KOPT-K1 (cell line): ENCODE data around the gene ROBO1.

Source experiments
- H3K27ac ChIP-seq: fragments of 200-600 bp; sonication (generic); 2 replicates; pipeline ENCODE4 v1.5.1; 2016; ENCODE audit warnings: antibody characterized with exemption, mild to moderate bottlenecking, low read depth, low read length; ENCODE audit not compliant: poor library complexity, severe bottlenecking
- H3K36me3 ChIP-seq: fragments of 200-600 bp; sonication (generic); 2 replicates; pipeline ENCODE4 v1.5.1; 2017; ENCODE audit warnings: antibody characterized with exemption, mild to moderate bottlenecking, low read length, moderate library complexity; ENCODE audit not compliant: insufficient read depth
- H3K9me3 ChIP-seq: fragments of 200-600 bp; sonication (generic); 2 replicates; pipeline ENCODE4 v1.5.1; 2017; ENCODE audit warnings: antibody characterized with exemption, low read length, mild to moderate bottlenecking; ENCODE audit not compliant: insufficient read depth, poor library complexity, severe bottlenecking

ROBO1 gene

DNA sequence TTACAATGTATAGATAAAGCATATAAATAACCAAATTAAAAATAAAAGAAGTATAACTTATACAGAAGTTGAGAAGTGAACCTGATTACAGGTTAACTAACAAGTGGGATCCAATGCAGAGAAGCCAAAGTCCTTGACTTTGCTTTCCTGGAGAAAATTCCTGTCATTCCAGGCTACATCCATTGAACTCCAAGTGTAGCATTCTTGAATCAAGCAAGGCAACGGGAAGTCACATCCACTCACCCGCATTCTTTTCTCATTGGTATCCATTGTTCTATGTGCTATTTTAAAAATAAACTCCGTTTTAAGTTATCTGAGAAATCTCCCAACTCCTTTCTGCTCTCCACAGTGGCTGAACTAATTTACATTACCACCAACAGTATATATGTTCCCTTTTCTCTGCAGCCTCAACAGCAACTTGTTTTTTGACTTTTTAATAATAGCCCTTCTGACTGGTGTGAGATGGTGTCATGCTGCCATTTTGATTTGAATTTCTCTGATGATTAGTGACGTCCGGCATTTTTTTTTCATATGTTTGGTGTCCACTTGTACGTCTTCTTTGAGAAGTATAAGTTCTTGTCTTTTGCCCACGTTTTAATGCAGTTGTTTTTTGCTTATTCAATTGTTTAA is 534.3 kb downstream of the ROBO1 start:
- H3K36me3 ChIP-seq: no peaks in the 10 kb centered on the region
- H3K9me3 ChIP-seq: no peaks in the 10 kb centered on the region
- no peak overlapping the region for H3K27ac ChIP-seq

DNA sequence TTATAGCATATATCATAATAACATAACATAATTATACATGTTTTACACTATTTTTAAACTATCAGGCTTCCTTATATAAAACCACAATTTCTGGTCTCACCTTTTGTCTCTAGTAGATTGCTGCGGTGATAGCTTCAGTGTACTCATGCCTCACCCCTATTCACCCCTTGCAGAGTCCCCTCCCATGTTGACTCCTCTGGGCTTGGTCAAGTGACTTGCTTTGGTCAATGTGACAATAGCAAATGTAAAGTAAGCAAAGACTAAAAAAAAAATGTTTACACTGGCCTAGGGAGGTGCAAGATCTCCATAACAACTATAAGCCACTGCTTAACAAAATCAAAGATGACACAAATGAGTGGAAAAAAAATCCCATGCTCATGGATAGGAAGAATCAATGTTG is 537.5 kb downstream of the ROBO1 start:
- Histone ChIP-seq H3K27ac (no peak overlapping the region), H3K9me3 (no peaks in the 10 kb centered on the region), H3K36me3 (no peaks in the 10 kb centered on the region)

DNA sequence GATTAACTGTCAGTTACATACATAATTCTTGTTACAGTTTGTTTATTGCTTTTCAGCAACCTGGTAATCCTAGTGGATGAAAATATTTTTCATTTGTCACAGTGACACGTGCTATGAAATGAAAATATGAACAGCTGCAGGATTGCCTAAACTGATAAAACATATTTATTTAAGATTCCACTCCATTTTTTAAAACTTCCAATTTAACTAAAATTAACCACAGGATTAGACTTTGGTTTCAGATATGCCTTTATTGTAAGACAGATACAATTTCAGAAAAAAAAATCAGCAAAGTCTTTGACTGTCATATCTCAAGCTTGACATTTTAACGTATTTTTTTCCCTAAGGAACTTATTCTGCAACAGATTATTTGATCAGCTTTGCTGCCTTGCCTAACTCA is 550.7 kb downstream of the ROBO1 start:
- Histone ChIP-seq H3K27ac (no peak overlapping the region), H3K36me3 (no peaks in the 10 kb centered on the region), H3K9me3 (no peaks in the 10 kb centered on the region)

DNA sequence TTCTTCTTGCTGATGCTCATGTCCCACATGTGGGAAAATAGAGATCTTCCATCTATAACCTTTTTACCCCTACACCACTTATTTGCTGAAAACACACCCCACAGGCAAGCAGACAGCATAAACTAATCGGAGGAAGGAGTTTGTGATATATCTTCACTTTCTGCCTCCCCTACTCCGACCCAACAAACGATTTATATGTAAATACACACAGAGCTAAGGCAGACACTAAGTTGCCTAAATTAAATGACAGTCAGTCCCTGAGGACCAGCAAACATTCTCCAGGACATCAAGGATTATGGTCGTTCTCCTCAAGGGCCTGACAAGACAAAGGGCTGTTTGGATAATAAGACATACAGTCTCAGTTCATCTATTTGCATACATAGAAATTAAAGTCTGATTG is 552.5 kb downstream of the ROBO1 start:
- Histone ChIP-seq H3K36me3 (no peaks in the 10 kb centered on the region), H3K27ac (no peak overlapping the region), H3K9me3 (no peaks in the 10 kb centered on the region)

DNA sequence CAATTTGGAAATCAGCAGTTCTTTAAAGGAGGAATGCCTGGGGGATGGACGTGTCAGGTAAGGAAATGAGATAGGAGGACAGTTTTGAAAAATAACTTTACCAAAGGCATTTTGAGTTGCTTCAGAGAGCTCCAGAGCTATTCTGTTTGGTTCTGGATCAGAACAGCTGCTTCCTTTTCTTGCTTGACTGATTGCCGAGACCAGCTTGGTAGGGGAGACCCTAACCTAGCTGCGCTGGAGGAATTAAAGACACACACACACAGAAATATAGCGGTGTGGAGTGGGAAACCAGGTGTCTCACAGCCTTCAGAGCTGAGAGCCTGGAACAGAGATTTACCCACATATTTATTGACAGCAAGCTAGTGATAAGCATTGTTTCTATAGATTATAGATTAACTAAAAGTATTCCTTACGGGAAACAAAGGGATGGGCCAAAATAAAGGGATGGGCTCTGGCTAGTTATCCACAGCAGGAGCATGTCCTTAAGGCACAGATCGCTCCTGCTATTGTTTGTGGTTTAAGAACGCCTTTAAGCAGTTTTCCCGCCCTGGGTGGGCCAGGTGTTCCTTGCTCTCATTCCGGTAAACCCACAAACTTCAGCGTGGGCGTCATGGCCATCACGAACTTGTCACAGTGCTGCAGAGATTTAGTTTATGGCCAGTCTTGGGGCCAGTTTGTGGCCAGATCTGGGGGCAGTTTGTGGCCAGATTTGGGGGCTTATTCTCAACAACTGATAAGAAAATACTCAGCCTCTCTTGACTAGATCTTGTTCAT is 556.0 kb downstream of the ROBO1 start:
- no peaks in the 10 kb centered on the region for H3K36me3 ChIP-seq
- H3K27ac ChIP-seq: no peak overlapping the region
- no peaks in the 10 kb centered on the region for H3K9me3 ChIP-seq

DNA sequence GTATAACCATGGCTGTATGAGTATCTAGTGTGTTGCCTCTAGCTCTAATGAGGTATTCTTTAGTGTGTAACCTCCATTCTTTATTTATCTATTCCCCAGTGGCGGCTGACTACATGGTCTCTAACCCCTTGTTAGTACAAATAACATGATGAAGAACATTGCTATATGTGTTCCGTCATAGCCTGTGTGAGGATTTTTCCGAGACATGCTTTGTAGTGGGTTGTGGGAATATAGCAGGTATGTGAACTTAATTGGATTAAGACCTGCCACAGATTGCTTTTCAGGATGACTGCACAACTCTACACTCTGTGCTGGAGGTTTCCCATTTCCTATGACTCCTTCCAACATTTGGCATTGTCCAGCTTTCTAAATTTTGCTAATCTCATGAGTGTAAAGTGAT is 563.4 kb downstream of the ROBO1 start:
- no peaks in the 10 kb centered on the region for H3K9me3 ChIP-seq
- no peak overlapping the region for H3K27ac ChIP-seq
- H3K36me3 ChIP-seq: no peaks in the 10 kb centered on the region

DNA sequence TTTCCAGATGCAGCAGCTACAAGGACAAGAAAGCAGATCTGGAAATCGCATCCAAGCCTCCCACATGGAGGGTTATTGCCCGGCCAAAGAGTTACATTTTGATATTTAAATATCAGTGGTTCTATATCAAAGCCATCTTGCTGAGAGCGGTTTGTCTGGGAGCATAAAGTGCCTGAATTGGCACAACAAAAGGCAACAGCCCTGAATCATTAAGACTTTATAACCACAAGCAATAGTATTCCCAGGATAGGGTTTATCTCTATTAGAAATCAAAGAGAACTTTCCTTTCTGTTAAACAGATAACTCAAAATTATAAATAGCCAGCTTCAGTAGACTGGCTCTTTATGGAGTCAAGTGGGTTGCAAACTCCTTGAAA is 564.7 kb downstream of the ROBO1 start:
- Histone ChIP-seq H3K9me3 (no peaks in the 10 kb centered on the region), H3K36me3 (no peaks in the 10 kb centered on the region), H3K27ac (no peak overlapping the region)

DNA sequence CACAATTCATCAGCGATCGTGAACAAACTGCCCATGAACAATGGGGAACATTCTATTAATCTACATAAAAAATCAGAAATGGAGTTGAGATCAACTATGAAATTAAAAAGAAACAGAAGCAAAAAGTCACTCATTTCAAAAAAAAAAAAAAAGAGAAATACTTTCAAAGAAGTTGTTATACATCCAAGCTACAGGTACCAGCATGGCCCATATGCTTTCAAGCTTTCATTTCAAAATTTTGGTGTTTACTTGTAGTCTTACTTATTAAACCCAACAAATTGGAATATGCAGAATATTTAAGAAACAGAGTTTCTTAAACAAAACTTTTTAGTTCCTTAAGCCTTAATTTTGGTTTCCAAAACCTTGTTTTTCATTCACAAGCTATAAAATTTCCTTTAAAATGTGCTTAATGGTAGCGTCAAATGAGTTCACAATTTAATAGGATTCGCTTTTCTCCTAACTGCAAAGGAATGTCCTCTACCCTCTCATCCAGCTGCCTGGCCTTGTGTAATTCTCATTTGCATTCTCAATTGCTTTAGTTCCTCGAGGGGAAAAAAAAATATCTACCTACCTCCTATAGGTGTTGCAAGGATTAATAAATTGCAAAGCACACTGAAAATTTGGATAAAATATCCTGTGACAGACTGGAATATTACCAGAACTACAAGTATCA is 565.2 kb downstream of the ROBO1 start:
- Histone ChIP-seq H3K27ac (no peak overlapping the region), H3K9me3 (no peaks in the 10 kb centered on the region), H3K36me3 (no peaks in the 10 kb centered on the region)

DNA sequence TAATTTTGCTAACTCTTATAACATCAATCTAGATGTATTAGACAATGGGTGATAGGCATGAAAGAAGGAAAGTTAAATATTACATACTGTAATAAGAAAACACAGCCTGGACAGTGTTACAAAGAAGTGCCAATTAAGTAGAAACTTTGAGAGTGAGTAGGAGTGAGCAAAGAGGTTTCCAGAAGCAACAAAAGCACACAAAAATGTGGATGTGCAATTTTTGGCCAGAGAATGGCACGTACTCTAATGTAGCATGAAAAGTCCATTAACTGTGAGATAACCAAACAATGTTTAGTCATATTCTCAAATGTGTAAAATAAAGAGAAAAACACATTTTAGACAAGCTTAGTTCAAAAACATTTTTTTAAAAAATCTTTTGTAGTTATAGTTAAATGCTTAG is 567.3 kb downstream of the ROBO1 start:
- no peaks in the 10 kb centered on the region for H3K36me3 ChIP-seq
- H3K9me3 ChIP-seq: no peaks in the 10 kb centered on the region
- no peak overlapping the region for H3K27ac ChIP-seq

DNA sequence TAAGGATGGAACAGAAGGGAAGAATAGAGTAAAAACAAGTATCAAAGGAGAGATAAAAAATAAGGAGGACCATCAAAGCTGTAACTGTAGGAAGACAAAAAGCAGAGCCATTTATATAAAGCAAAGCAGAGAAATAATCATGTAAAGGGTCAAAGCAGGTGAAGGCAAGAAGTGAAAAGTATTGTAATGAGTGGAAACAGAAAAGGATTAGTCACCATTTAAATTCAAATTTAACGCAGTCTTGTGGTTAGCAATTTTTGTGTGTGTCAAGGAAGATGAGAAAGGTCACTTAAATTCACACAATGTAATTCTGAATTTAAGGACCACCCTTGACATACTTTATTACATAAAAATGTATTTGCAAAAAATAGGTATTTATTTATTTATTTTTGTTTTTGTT is 567.8 kb downstream of the ROBO1 start:
- no peaks in the 10 kb centered on the region for H3K36me3 ChIP-seq

DNA sequence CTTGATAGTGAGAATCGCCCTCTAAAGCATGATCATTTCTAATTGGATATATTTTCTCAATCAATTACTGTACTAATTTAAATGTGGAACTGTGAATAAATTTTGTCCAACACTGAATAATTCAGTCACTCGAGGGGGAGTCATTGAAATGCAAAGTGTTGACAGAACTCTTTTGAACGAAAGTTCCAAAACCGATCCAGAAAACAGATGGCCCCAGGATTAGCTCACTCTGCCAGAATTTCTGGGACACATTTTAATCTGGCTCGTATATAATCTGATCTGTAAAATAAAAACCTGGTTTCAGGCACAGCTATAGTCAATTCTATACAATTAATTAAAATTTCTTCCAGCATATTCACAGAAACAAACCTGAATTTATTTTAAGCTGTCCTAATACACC is 580.4 kb downstream of the ROBO1 start:
- Histone ChIP-seq H3K9me3 (no peaks in the 10 kb centered on the region), H3K27ac (no peak overlapping the region), H3K36me3 (no peaks in the 10 kb centered on the region)

More for the DNA sequence above, 567.8 kb downstream of the ROBO1 start:
- no peak overlapping the region for H3K27ac ChIP-seq
- no peaks in the 10 kb centered on the region for H3K9me3 ChIP-seq

DNA sequence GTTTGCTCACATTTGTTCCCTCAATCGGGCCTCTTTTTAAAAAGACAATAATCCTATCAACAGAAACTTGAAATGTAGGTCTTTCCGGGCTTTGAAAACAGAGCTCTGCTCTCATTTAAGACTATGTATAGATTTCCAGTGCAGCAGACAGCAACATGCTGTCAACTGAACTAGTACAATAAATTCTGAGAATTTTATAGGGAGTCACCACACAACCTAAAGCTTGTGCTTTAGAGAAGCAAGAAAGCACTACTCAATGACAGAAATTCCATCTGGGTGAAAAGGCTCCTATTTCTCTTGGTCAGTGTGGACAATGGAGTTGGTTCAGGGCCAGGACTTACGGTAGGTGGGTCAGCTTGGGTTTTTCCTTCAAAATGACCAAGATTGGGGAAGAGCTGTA is 583.5 kb downstream of the ROBO1 start:
- H3K36me3 ChIP-seq: no peaks in the 10 kb centered on the region
- no peaks in the 10 kb centered on the region for H3K9me3 ChIP-seq
- H3K27ac ChIP-seq: no peak overlapping the region

DNA sequence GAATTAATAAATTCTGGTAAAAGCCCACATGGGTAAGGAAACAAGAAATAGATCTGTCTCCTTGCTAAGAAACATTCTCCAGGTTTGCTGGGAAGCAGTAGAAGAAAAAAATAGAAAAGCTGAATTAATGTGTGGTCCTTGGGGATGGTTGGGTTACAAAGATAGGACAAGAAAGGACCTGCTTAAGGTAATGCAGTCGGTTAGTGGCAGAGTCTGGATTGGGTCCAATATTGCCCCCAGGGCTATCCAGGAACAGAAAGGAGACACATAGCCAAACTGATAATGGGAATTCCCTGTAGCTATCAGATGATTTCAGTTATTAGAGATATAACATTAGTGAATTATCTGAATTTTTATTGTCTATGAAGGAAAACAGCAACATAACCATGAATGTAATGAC is 584.3 kb downstream of the ROBO1 start:
- Histone ChIP-seq H3K27ac (no peak overlapping the region), H3K36me3 (no peaks in the 10 kb centered on the region)

DNA sequence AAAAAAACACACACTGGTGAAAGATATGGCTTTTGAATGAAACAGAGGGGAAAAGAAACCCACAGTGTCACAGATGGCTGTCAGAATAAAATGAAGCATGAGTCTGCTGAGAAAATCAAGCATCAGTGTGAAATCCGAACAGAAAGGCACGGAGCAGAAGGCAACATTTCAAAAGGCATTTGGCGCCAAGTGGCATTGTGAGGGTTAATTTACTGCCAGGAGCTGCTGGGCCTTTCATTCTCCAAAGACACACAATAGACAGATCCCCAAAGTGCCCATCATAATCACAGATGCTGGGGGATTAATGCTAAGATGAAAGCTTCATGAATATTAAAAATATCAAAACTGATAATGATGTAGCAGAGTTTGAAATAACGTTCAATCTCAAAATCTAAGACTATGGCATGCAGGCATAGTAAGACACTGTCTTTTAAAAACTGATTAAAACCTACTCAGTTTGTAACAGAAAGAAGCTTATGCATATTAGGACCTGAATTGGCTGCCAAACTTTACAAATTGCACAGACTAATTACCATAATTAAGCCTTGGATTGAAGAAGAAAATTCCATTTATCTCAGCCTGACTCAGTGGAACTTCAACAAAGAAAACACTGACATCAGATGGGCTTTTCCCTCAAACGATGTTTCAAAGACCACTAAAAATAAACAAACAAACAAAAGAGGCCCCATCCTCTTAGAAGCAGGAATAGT is 589.2 kb downstream of the ROBO1 start:
- no peaks in the 10 kb centered on the region for H3K9me3 ChIP-seq
- H3K27ac ChIP-seq: no peak overlapping the region
- no peaks in the 10 kb centered on the region for H3K36me3 ChIP-seq

More for the DNA sequence above, 584.3 kb downstream of the ROBO1 start:
- H3K9me3 ChIP-seq: no peaks in the 10 kb centered on the region

DNA sequence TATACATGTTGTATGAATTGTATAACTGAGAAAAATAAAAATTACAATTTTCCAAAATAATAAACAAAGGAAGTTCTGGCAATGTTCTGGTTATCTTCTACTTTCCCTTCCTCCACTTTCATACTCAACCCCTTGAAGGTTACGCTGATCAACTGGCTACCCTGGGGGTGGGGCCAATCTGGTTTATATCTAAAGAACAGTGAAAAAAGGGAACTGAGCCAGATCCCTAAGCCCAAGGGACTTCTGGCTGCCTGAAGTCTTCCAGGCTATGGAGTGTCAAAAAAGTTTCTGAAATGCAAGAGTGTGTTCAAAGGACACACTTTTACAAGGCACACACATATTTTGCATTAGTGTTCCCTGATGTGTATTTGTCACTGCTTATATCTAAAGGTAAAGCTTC is 591.9 kb downstream of the ROBO1 start:
- Histone ChIP-seq H3K36me3 (no peaks in the 10 kb centered on the region), H3K9me3 (no peaks in the 10 kb centered on the region), H3K27ac (no peak overlapping the region)
